Measurements from ENCODE around the gene NEURL1B.
"Not testable (repeated sequence)": the region's sequence is repeated elsewhere in the genome, so short reads cannot be mapped to it uniquely, and the experiment has no call there.

The NEURL1B gene

GRCh38 chr5:172707285-172708182, 66.5 kb downstream of the NEURL1B start:
- H3K9me3 ChIP-seq: no peaks in the 10 kb centered on the region
- no peak overlapping the region for H3K4me3 ChIP-seq (ENCODE audit: low read depth in 1 of 2, low read length in 1 of 2)
- H3K27me3 ChIP-seq: peaks cover 48% of the 10 kb centered on the region
- no peaks in the 10 kb centered on the region for H3K4me1 ChIP-seq (ENCODE audit: control insufficient read depth in 1 of 2, insufficient read depth in 1 of 2, low read depth in 1 of 2, low read length in 1 of 2)
- no peak overlapping the region for H3K27ac ChIP-seq
- no peaks in the 10 kb centered on the region for H3K36me3 ChIP-seq
- TF ChIP-seq CTCF (IDR thresholded peaks at IDR 0.05): no peak

DNA sequence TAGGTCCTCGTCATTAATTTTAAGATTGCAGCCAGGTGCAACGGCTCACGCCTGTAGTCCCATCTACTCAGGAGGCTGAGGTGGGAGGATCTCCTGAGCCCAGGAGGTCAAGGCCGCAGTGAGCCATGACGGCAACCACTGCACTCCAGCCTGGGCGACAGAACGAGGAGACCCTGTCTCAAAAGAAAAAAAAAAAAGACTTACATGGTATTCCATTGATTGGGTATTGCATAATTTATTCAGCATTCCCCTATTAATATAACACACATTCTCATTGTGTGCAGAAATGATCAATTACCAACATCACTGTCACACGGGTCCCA, 67.1 kb downstream of the NEURL1B start:
- no peaks in the 10 kb centered on the region for H3K36me3 ChIP-seq
- H3K4me1 ChIP-seq (ENCODE audit: control insufficient read depth in 1 of 2, insufficient read depth in 1 of 2, low read depth in 1 of 2, low read length in 1 of 2): no peaks in the 10 kb centered on the region
- no peak for TF ChIP-seq CTCF (IDR thresholded peaks at IDR 0.05)
- H3K27me3 ChIP-seq: peaks cover 42% of the 10 kb centered on the region
- H3K9me3 ChIP-seq: no peaks in the 10 kb centered on the region
- H3K4me3 ChIP-seq (ENCODE audit: low read depth in 1 of 2, low read length in 1 of 2): no peak overlapping the region
- no peak overlapping the region for H3K27ac ChIP-seq

GRCh38 chr5:172710676-172711075, 69.6 kb downstream of the NEURL1B start:
- Histone ChIP-seq H3K9me3 (no peaks in the 10 kb centered on the region), H3K36me3 (no peaks in the 10 kb centered on the region), H3K4me3 (ENCODE audit: low read depth in 1 of 2, low read length in 1 of 2) (no peak overlapping the region), H3K27me3 (peaks cover 28% of the 10 kb centered on the region), H3K4me1 (ENCODE audit: control insufficient read depth in 1 of 2, insufficient read depth in 1 of 2, low read depth in 1 of 2, low read length in 1 of 2) (peaks cover 5 to 9% of the 10 kb centered on the region in 2 experiments), H3K27ac (no peak overlapping the region)
- no peak for TF ChIP-seq CTCF (IDR thresholded peaks at IDR 0.05)

- H3K27me3 ChIP-seq: peaks cover 21% of the 10 kb centered on the region
- H3K36me3 ChIP-seq; H3K4me1 ChIP-seq (ENCODE audit: control insufficient read depth in 1 of 2, insufficient read depth in 1 of 2, low read depth in 1 of 2, low read length in 1 of 2); H3K9me3 ChIP-seq; H3K27ac ChIP-seq; H3K4me3 ChIP-seq (ENCODE audit: low read depth in 1 of 2, low read length in 1 of 2): not testable (repeated sequence)
Measured at GRCh38 chr5:172711321-172711861, 70.3 kb downstream of the NEURL1B start.

- H3K27me3 ChIP-seq: peaks cover 12% of the 10 kb centered on the region
- TF ChIP-seq CTCF (IDR thresholded peaks at IDR 0.05): no peak
- H3K9me3 ChIP-seq: no peaks in the 10 kb centered on the region
- H3K4me3 ChIP-seq (ENCODE audit: low read depth in 1 of 2, low read length in 1 of 2): no peak overlapping the region
- H3K4me1 ChIP-seq (ENCODE audit: control insufficient read depth in 1 of 2, insufficient read depth in 1 of 2, low read depth in 1 of 2, low read length in 1 of 2): peaks cover 10 to 14% of the 10 kb centered on the region in 2 experiments
- H3K27ac ChIP-seq: no peak overlapping the region
- H3K36me3 ChIP-seq: no peaks in the 10 kb centered on the region
Measured at GRCh38 chr5:172712610-172713009, 71.5 kb downstream of the NEURL1B start.

GRCh38 chr5:172713113-172713808, 72.2 kb downstream of the NEURL1B start:
- peak; percentile 92 for TF ChIP-seq CTCF (IDR thresholded peaks at IDR 0.05)
- no peak overlapping the region for H3K27ac ChIP-seq

More at GRCh38 chr5:172713113-172713808, 72.2 kb downstream of the NEURL1B start:
- Histone ChIP-seq H3K27me3 (peaks cover 12% of the 10 kb centered on the region), H3K4me3 (ENCODE audit: low read depth in 1 of 2, low read length in 1 of 2) (no peak overlapping the region), H3K36me3 (no peaks in the 10 kb centered on the region), H3K9me3 (no peaks in the 10 kb centered on the region), H3K4me1 (ENCODE audit: control insufficient read depth in 1 of 2, insufficient read depth in 1 of 2, low read depth in 1 of 2, low read length in 1 of 2) (peaks cover 10 to 14% of the 10 kb centered on the region in 2 experiments)
